T-helper 1 cell treated with Interleukin-12 subunit alpha and Interleukin-12 subunit beta and Interleukin-4 antibody, amounts not matched to agents 30 ng/mL and 1 ng/mL, for 36 hours (primary cell): ENCODE results near the gene TGIF2. TPM values are rescaled to one million over a fixed set of nuclear protein-coding genes. Genes with fewer than 3 reads are reported as not detected.

Experiments used
- intact Hi-C: fragments of 100-400 bp; cut with micrococcal nuclease; formaldehyde crosslinking; loops from one replicate; pipeline ENCODE4 v1.15.1; 2024
- total RNA-seq: library from RNA; stranded (reverse); gene quantifications from 2 replicates; pipeline ENCODE4 v1.2.3, GENCODE V29; 2022

The TGIF2 gene
- total RNA-seq, 1 donor from 2014 or later: 45.5 TPM

- intact Hi-C loops: loop anchor here (2.0 to 10.0 kb wide), 4 partner anchors 70 to 830 kb away; partner anchors contain the start of genes AAR2, RBM39 and SCAND1
Observed at GRCh38 chr20:36574366-36575135, 1.2 kb downstream of the TGIF2 start.

- intact Hi-C loops: loop anchor here (10.0 kb wide), 3 partner anchors 341 to 831 kb away; partner anchors contain the start of genes AAR2, RBM39 and SCAND1
Observed at GRCh38 chr20:36576081-36576445, 2.7 kb downstream of the TGIF2 start.

- intact Hi-C loops: loop anchor here (10.0 kb wide), 3 partner anchors 344 to 834 kb away; partner anchors contain the start of genes AAR2, RBM39 and SCAND1
Observed at GRCh38 chr20:36578356-36579041, 5.1 kb downstream of the TGIF2 start.

- intact Hi-C loops: loop anchor here (10.0 kb wide), 3 partner anchors 345 to 835 kb away; partner anchors contain the start of genes AAR2, RBM39 and SCAND1
Observed at GRCh38 chr20:36579996-36580545, 6.7 kb downstream of the TGIF2 start.

GRCh38 chr20:36582322-36582721, 8.9 kb downstream of the TGIF2 start:
- intact Hi-C loops: loop anchor here (1.0 kb wide), 1 partner anchor 13 kb away; no protein-coding TSS in a partner anchor

GRCh38 chr20:36582821-36583220, 9.4 kb downstream of the TGIF2 start:
- intact Hi-C loops: loop anchor here (1.0 kb wide), 1 partner anchor 12 kb away; no protein-coding TSS in a partner anchor

GRCh38 chr20:36584018-36584481, 10.7 kb downstream of the TGIF2 start:
- intact Hi-C loops: no loop called here

GRCh38 chr20:36585410-36586125, 12.2 kb downstream of the TGIF2 start:
- intact Hi-C loops: no loop called here

- intact Hi-C loops: no loop called here
Observed at GRCh38 chr20:36587388-36588070, 14.1 kb downstream of the TGIF2 start.

GRCh38 chr20:36591281-36591680, 17.9 kb downstream of the TGIF2 start:
- intact Hi-C loops: no loop called here

GRCh38 chr20:36591854-36592641, 18.7 kb downstream of the TGIF2 start:
- intact Hi-C loops: no loop called here

GRCh38 chr20:36593347-36593929, 20.0 kb downstream of the TGIF2 start:
- intact Hi-C loops: no loop called here

GRCh38 chr20:36599912-36600345, 26.5 kb downstream of the TGIF2 start:
- intact Hi-C loops: no loop called here

- intact Hi-C loops: no loop called here
Observed at GRCh38 chr20:36601540-36601939, 28.1 kb downstream of the TGIF2 start.

- intact Hi-C loops: loop anchor here (1.0 to 5.0 kb wide), 9 partner anchors 10 to 988 kb away; partner anchors contain the start of genes DSN1, NDRG3, SPAG4 and TGIF2
Observed at GRCh38 chr20:36604952-36605398, 31.6 kb downstream of the TGIF2 start.

GRCh38 chr20:36605399-36606157, 32.2 kb downstream of the TGIF2 start, which contains the start of gene RAB5IF:
Gene RAB5IF, plus strand, starts transcription at chr20:36605779. Its CDS starts 173 bp downstream, at chr20:36605952.
- intact Hi-C loops: loop anchor here (1.0 to 5.0 kb wide), 10 partner anchors 10 to 988 kb away; partner anchors contain the start of genes DSN1, NDRG3, SPAG4 and TGIF2

GRCh38 chr20:36606158-36607066, 33.0 kb downstream of the TGIF2 start:
- intact Hi-C loops: loop anchor here (2.0 to 5.0 kb wide), 2 partner anchors 228 to 989 kb away; partner anchors contain the start of gene SPAG4
